ENCODE measurements around the gene NUMA1. TPM values are rescaled to one million over a fixed set of nuclear protein-coding genes. Genes with fewer than 3 reads are reported as not detected.

Gene NUMA1
- total and polyA plus RNA-seq, 9 of the 15 experiments (the other 6 are each of a cell fraction or from before 2014, with no cell fraction given): 4.1 to 104 (median 51.2) TPM

DNA sequence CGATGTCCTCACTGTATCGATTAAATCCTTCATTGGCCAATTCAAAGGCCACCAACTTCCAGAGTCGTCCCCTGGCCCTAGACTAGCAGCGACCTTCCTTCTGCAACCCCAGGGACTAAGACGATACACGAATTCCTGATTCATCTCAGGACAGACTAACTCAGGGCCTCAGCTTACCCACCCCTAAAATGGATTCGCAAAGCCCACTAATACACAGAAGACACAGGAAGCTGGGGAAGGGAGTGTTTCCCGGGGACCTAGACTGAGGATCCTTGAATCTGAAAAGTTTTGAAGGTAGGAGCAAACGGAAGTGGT, 22.2 kb upstream of the NUMA1 start (continued):
- TF ChIP-seq, protein P1, sequence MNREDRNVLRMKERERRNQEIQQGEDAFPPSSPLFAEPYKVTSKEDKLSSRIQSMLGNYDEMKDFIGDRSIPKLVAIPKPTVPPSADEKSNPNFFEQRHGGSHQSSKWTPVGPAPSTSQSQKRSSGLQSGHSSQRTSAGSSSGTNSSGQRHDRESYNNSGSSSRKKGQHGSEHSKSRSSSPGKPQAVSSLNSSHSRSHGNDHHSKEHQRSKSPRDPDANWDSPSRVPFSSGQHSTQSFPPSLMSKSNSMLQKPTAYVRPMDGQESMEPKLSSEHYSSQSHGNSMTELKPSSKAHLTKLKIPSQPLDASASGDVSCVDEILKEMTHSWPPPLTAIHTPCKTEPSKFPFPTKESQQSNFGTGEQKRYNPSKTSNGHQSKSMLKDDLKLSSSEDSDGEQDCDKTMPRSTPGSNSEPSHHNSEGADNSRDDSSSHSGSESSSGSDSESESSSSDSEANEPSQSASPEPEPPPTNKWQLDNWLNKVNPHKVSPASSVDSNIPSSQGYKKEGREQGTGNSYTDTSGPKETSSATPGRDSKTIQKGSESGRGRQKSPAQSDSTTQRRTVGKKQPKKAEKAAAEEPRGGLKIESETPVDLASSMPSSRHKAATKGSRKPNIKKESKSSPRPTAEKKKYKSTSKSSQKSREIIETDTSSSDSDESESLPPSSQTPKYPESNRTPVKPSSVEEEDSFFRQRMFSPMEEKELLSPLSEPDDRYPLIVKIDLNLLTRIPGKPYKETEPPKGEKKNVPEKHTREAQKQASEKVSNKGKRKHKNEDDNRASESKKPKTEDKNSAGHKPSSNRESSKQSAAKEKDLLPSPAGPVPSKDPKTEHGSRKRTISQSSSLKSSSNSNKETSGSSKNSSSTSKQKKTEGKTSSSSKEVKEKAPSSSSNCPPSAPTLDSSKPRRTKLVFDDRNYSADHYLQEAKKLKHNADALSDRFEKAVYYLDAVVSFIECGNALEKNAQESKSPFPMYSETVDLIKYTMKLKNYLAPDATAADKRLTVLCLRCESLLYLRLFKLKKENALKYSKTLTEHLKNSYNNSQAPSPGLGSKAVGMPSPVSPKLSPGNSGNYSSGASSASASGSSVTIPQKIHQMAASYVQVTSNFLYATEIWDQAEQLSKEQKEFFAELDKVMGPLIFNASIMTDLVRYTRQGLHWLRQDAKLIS (CRISPR knock-in tag; IDR thresholded peaks at IDR 0.05): no peak
- TF ChIP-seq TBL1XR1 (IDR thresholded peaks at IDR 0.05; ENCODE audit: low read length in 2 of 2): no peak
- peak; percentile 42; the same call in 1 of the 2 replicates for TF ChIP-seq BCOR (IDR thresholded peaks at IDR 0.05)
- peak; percentile 15 for TF ChIP-seq HDAC3 (IDR thresholded peaks at IDR 0.05; ENCODE audit: borderline replicate concordance, partially characterized antibody)
- peak; percentile 78 for TF ChIP-seq CHD1 (IDR thresholded peaks at IDR 0.05; ENCODE audit: low read length)
- no peak for TF ChIP-seq ZNF830 (CRISPR knock-in tag; IDR thresholded peaks at IDR 0.05)
- no peak for TF ChIP-seq MCM2 (IDR thresholded peaks at IDR 0.05; ENCODE audit: low read depth)
- TF ChIP-seq SIN3A (IDR thresholded peaks at IDR 0.05; ENCODE audit: borderline replicate concordance in 2 of 2, control insufficient read depth in 1 of 2, low read depth in 2 of 2, low read length in 2 of 2): peak in 1 of 2 experiments; percentile 56; a peak in 1 of 4 replicates
- TF ChIP-seq, protein P2, sequence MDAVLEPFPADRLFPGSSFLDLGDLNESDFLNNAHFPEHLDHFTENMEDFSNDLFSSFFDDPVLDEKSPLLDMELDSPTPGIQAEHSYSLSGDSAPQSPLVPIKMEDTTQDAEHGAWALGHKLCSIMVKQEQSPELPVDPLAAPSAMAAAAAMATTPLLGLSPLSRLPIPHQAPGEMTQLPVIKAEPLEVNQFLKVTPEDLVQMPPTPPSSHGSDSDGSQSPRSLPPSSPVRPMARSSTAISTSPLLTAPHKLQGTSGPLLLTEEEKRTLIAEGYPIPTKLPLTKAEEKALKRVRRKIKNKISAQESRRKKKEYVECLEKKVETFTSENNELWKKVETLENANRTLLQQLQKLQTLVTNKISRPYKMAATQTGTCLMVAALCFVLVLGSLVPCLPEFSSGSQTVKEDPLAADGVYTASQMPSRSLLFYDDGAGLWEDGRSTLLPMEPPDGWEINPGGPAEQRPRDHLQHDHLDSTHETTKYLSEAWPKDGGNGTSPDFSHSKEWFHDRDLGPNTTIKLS (IDR thresholded peaks at IDR 0.05; ENCODE audit: borderline replicate concordance, low read depth): 0 out of 2 replicates have a peak, but pooled peaks have one; percentile 7

Data from K562 (cell line).